Measurements from ENCODE around the gene TBC1D20. TPM values are rescaled to one million over a fixed set of nuclear protein-coding genes. Genes with fewer than 3 reads are reported as not detected.
"Not testable (repeated sequence)": the region's sequence is repeated elsewhere in the genome, so short reads cannot be mapped to it uniquely, and the experiment has no call there.

TBC1D20 gene
- total RNA-seq, 6 experiments from 2014 or later: 36.7 to 47.0 (median 42.1) TPM

- Mint-ChIP-seq H3K27me3 (ENCODE audit: insufficient read depth) (no peaks in the 10 kb centered on the region), H3K36me3 (ENCODE audit: low read depth) (no peaks in the 10 kb centered on the region), H3K9me3 (no peaks in the 10 kb centered on the region), H3K27ac (no peak overlapping the region), H3K4me1 (ENCODE audit: low read depth) (no peaks in the 10 kb centered on the region), H3K4me3 (no peak overlapping the region)
- TF ChIP-seq CTCF (IDR thresholded peaks at IDR 0.05): no peak
- no peak for DNase-seq
Measured at GRCh38 chr20:396252-396618, 66.1 kb downstream of the TBC1D20 start.

- H3K36me3 Mint-ChIP-seq (ENCODE audit: low read depth); H3K9me3 Mint-ChIP-seq; H3K4me1 Mint-ChIP-seq (ENCODE audit: low read depth); H3K4me3 Mint-ChIP-seq; H3K27ac Mint-ChIP-seq; H3K27me3 Mint-ChIP-seq (ENCODE audit: insufficient read depth); DNase-seq: not testable (repeated sequence)
Measured at GRCh38 chr20:393296-393695, 69.0 kb downstream of the TBC1D20 start.

- Mint-ChIP-seq H3K36me3 (ENCODE audit: low read depth) (peaks cover 8% of the 10 kb centered on the region), H3K9me3 (no peaks in the 10 kb centered on the region), H3K4me3 (no peak overlapping the region), H3K4me1 (ENCODE audit: low read depth) (no peaks in the 10 kb centered on the region), H3K27me3 (ENCODE audit: insufficient read depth) (no peaks in the 10 kb centered on the region), H3K27ac (no peak overlapping the region)
- no peak for DNase-seq
- no peak for TF ChIP-seq CTCF (IDR thresholded peaks at IDR 0.05)
Measured at GRCh38 chr20:391041-391711, 71.2 kb downstream of the TBC1D20 start.

GRCh38 chr20:389220-389619, 73.1 kb downstream of the TBC1D20 start:
- no peaks in the 10 kb centered on the region for H3K9me3 Mint-ChIP-seq
- peaks cover 12% of the 10 kb centered on the region for H3K36me3 Mint-ChIP-seq (ENCODE audit: low read depth)
- no peaks in the 10 kb centered on the region for H3K27me3 Mint-ChIP-seq (ENCODE audit: insufficient read depth)
- DNase-seq: no peak
- H3K4me3 Mint-ChIP-seq: no peak overlapping the region
- H3K4me1 Mint-ChIP-seq (ENCODE audit: low read depth): no peaks in the 10 kb centered on the region
- TF ChIP-seq CTCF (IDR thresholded peaks at IDR 0.05): no peak
- no peak overlapping the region for H3K27ac Mint-ChIP-seq

- Mint-ChIP-seq H3K36me3 (ENCODE audit: low read depth) (peaks cover 12% of the 10 kb centered on the region), H3K4me3 (no peak overlapping the region), H3K9me3 (no peaks in the 10 kb centered on the region), H3K27ac (no peak overlapping the region), H3K27me3 (ENCODE audit: insufficient read depth) (no peaks in the 10 kb centered on the region), H3K4me1 (ENCODE audit: low read depth) (no peaks in the 10 kb centered on the region)
- no peak for TF ChIP-seq CTCF (IDR thresholded peaks at IDR 0.05)
- DNase-seq: no peak
Measured at GRCh38 chr20:388034-388994, 74.0 kb downstream of the TBC1D20 start.

GRCh38 chr20:387520-387919, 74.8 kb downstream of the TBC1D20 start:
- peaks cover 12% of the 10 kb centered on the region for H3K36me3 Mint-ChIP-seq (ENCODE audit: low read depth)

GRCh38 chr20:386634-387033, 75.7 kb downstream of the TBC1D20 start:
- peaks cover 13% of the 10 kb centered on the region for H3K4me1 Mint-ChIP-seq (ENCODE audit: low read depth)
- peaks cover 12% of the 10 kb centered on the region for H3K36me3 Mint-ChIP-seq (ENCODE audit: low read depth)
- not testable (repeated sequence) for H3K9me3 Mint-ChIP-seq; H3K4me3 Mint-ChIP-seq; H3K27ac Mint-ChIP-seq; H3K27me3 Mint-ChIP-seq (ENCODE audit: insufficient read depth); DNase-seq

More at GRCh38 chr20:387520-387919, 74.8 kb downstream of the TBC1D20 start:
- no peak for TF ChIP-seq CTCF (IDR thresholded peaks at IDR 0.05)
- DNase-seq: no peak
- Mint-ChIP-seq H3K9me3 (no peaks in the 10 kb centered on the region), H3K4me3 (no peak overlapping the region), H3K27ac (no peak overlapping the region), H3K4me1 (ENCODE audit: low read depth) (peaks cover 7% of the 10 kb centered on the region), H3K27me3 (ENCODE audit: insufficient read depth) (no peaks in the 10 kb centered on the region)
